LNCAP (cell line): ENCODE data around the gene C9orf153.

Source experiments
- CTCF ChIP-seq: fragments of 450-650 bp; IDR thresholded peaks from 2 replicates; pipeline ENCODE4 v1.5.1; 2017; ENCODE audit warnings: mild to moderate bottlenecking

C9orf153 gene

GRCh38 chr9:86259557-86259956, at the start of gene C9orf153:
Gene C9orf153, minus strand, starts transcription at chr9:86259657. Its CDS starts 30,054 bp downstream, at chr9:86229603.
- TF ChIP-seq CTCF = no peak

GRCh38 chr9:86308687-86309086, 49.2 kb upstream of the C9orf153 start:
- TF ChIP-seq CTCF = no peak

- TF ChIP-seq CTCF = no peak
Measured at GRCh38 chr9:86304236-86304730, 44.8 kb upstream of the C9orf153 start.

GRCh38 chr9:86303316-86303975, 44.0 kb upstream of the C9orf153 start:
- no peak for TF ChIP-seq CTCF

GRCh38 chr9:86301686-86302085, 42.2 kb upstream of the C9orf153 start:
- no peak for TF ChIP-seq CTCF

GRCh38 chr9:86300701-86301100, 41.2 kb upstream of the C9orf153 start:
- TF ChIP-seq CTCF = no peak

- no peak for TF ChIP-seq CTCF
Measured at GRCh38 chr9:86298873-86299272, 39.4 kb upstream of the C9orf153 start.
